Suprapubic skin (tissue), 4 donors: Measurements from ENCODE around the gene FAM72D.
"Not testable (repeated sequence)": the region's sequence is repeated elsewhere in the genome, so short reads cannot be mapped to it uniquely, and the experiment has no call there.

Experiments
- EP300 ChIP-seq: sonication (generic); formaldehyde crosslinking; IDR thresholded peaks from one replicate; pipeline ENCODE4 v1.6.1; 2017; ENCODE audit warnings: antibody characterized with exemption
- POLR2A ChIP-seq, 2 donors: fragments of 450-650 bp; IDR thresholded peaks; one replicate each; pipeline ENCODE4 v1.6.1; 2017; ENCODE audit warnings: antibody characterized with exemption in 2 of 2, mild to moderate bottlenecking in 2 of 2, moderate library complexity in 2 of 2
- POLR2AphosphoS5 ChIP-seq, 3 donors: sonication (generic); formaldehyde crosslinking; IDR thresholded peaks; one replicate each; pipeline ENCODE4 v1.6.1; 2017; ENCODE audit warnings: antibody characterized with exemption in 3 of 3

DNA sequence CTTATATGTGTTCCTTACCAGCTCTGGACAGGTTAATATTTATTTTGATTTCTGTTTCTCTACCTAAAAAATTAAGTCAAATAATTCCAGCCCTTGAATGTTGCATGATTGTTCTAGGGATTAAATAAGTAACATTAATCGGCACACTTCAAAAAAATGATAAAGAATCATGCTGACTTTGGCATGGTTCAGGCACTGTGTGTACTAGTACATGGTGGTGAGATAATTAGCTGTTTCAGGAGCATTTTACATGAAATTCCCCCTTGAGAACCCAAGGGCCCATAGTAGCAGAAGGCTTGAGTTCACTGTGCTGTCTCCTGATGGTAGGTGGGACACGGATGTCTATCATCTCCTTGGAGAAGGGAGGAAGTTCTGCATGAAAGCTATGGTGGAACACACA lies 44.8 kb downstream of the FAM72D start:
- TF ChIP-seq EP300; POLR2AphosphoS5 (IDR thresholded peaks at IDR 0.05); POLR2A (IDR thresholded peaks at IDR 0.05): not testable (repeated sequence)
